GM12872 (cell line): ENCODE measurements around the gene TMEM60.

Source experiments
- CTCF ChIP-seq: IDR thresholded peaks from 3 replicates; pipeline ENCODE4 v1.5.1; 2011; ENCODE audit warnings: low read depth, mild to moderate bottlenecking, low read length, moderate library complexity; ENCODE audit not compliant: insufficient read depth

Gene TMEM60

GRCh38 chr7:77766801-77767605, 31.2 kb downstream of the TMEM60 start:
- TF ChIP-seq CTCF = no peak

- TF ChIP-seq CTCF = no peak
Measured at GRCh38 chr7:77765906-77766800, 32.1 kb downstream of the TMEM60 start.

GRCh38 chr7:77765481-77765880, 32.8 kb downstream of the TMEM60 start:
- no peak for TF ChIP-seq CTCF

- no peak for TF ChIP-seq CTCF
Measured at GRCh38 chr7:77760809-77761453, 37.3 kb downstream of the TMEM60 start.

GRCh38 chr7:77759294-77759889, 38.8 kb downstream of the TMEM60 start:
- peak; percentile 68 for TF ChIP-seq CTCF

GRCh38 chr7:77757589-77757988, 40.6 kb downstream of the TMEM60 start:
- TF ChIP-seq CTCF = no peak

GRCh38 chr7:77753173-77753572, 45.1 kb downstream of the TMEM60 start:
- no peak for TF ChIP-seq CTCF
